Astrocyte (in vitro differentiated cells and primary cell): ENCODE results near the gene PIGZ. TPM values are rescaled to one million over a fixed set of nuclear protein-coding genes. Genes with fewer than 3 reads are reported as not detected.
A peak's percentile ranks its signal among the peaks of the same experiment; 100 is the strongest.

ENCODE experiments used
- DNase-seq: peaks from one replicate; pipeline ENCODE4 v3.0.0-alpha.2; 2010; ENCODE audit warnings: low read depth
- FAIRE-seq: peaks from 2 replicates; lab custom pipeline; 2011; peaks lifted over from hg19 to GRCh38; lab: Jason Lieb, UNC
- H2AFZ ChIP-seq: 2 replicates; pipeline ENCODE4 v1.6.0; 2012; ENCODE audit warnings: low read depth, low read length, inconsistent platforms
- H3K27ac ChIP-seq: 2 replicates; pipeline ENCODE4 v1.5.1; 2011; ENCODE audit warnings: low read depth, low read length, inconsistent platforms
- H3K27me3 ChIP-seq: 2 replicates; pipeline ENCODE4 v1.6.0; 2011; ENCODE audit warnings: low read length, inconsistent platforms; ENCODE audit not compliant: insufficient read depth
- H3K36me3 ChIP-seq: 2 replicates; pipeline ENCODE4 v1.5.1; 2011; ENCODE audit warnings: low read length, inconsistent platforms; ENCODE audit not compliant: insufficient read depth
- H3K4me1 ChIP-seq: 2 replicates; pipeline ENCODE4 v1.5.1; 2011; ENCODE audit warnings: low read length, inconsistent platforms; ENCODE audit not compliant: insufficient read depth
- H3K4me2 ChIP-seq: 2 replicates; pipeline ENCODE4 v1.6.0; 2012; ENCODE audit warnings: low read length, inconsistent platforms
- H3K4me3 ChIP-seq: 2 replicates; pipeline ENCODE4 v1.5.1; 2011; ENCODE audit warnings: low read depth, mild to moderate bottlenecking, low read length, inconsistent platforms; ENCODE audit not compliant: insufficient read depth
- H3K79me2 ChIP-seq: 2 replicates; pipeline ENCODE4 v1.6.0; 2012; ENCODE audit warnings: mild to moderate bottlenecking, low read length, inconsistent platforms; ENCODE audit not compliant: insufficient read depth
- H3K9ac ChIP-seq: 2 replicates; pipeline ENCODE4 v1.6.0; 2012; ENCODE audit warnings: mild to moderate bottlenecking, low read length, inconsistent platforms
- H3K9me3 ChIP-seq: 2 replicates; pipeline ENCODE4 v1.5.1; 2012; ENCODE audit warnings: low read depth, mild to moderate bottlenecking, low read length, inconsistent platforms; ENCODE audit not compliant: insufficient read depth
- H4K20me1 ChIP-seq: 2 replicates; pipeline ENCODE4 v1.6.0; 2012; ENCODE audit warnings: low read length, inconsistent platforms; ENCODE audit not compliant: insufficient read depth
- H3K27ac Mint-ChIP-seq: one replicate; pipeline ENCODE4 v1.8.0; 2021; ENCODE audit warnings: mild to moderate bottlenecking, mixed read lengths; ENCODE audit not compliant: unreplicated experiment
- H3K27me3 Mint-ChIP-seq: one replicate; pipeline ENCODE4 v1.8.0; 2021; ENCODE audit warnings: low read depth, mixed read lengths; ENCODE audit not compliant: unreplicated experiment
- H3K36me3 Mint-ChIP-seq: one replicate; pipeline ENCODE4 v1.8.0; 2021; ENCODE audit warnings: low read depth, mixed read lengths; ENCODE audit not compliant: unreplicated experiment
- H3K4me1 Mint-ChIP-seq: one replicate; pipeline ENCODE4 v1.8.0; 2021; ENCODE audit warnings: low read depth, mixed read lengths; ENCODE audit not compliant: unreplicated experiment
- H3K4me3 Mint-ChIP-seq: one replicate; pipeline ENCODE4 v1.8.0; 2021; ENCODE audit warnings: mild to moderate bottlenecking, moderate library complexity, mixed read lengths; ENCODE audit not compliant: unreplicated experiment
- H3K9me3 Mint-ChIP-seq: one replicate; pipeline ENCODE4 v1.8.0; 2021; ENCODE audit warnings: mild to moderate bottlenecking, mixed read lengths; ENCODE audit not compliant: unreplicated experiment
- EZH2 ChIP-seq: IDR thresholded peaks from 2 replicates; pipeline ENCODE4 v1.6.1; 2012; ENCODE audit warnings: mild to moderate bottlenecking, low read length, inconsistent platforms; ENCODE audit not compliant: insufficient read depth
- total RNA-seq: library from RNA; stranded (reverse); gene quantifications from 2 replicates; pipeline ENCODE4 v1.2.1, GENCODE V29; 2021
- TF ChIP-seq, protein P1 (sequence below): IDR thresholded peaks from 2 replicates; pipeline ENCODE4 v1.5.1; 2011; ENCODE audit warnings: low read depth, mild to moderate bottlenecking, inconsistent platforms, low read length, moderate library complexity; ENCODE audit not compliant: insufficient read depth

PIGZ gene
- total RNA-seq, 1 donor from 2014 or later = 0.54 TPM

GRCh38 chr3:197003461-197004385, 35.1 kb upstream of the PIGZ start:
- Mint-ChIP-seq H3K27ac (no peak overlapping the region), H3K4me3 (peak overlapping the region; percentile 82), H3K4me1 (peaks cover 2% of the 10 kb centered on the region), H3K27me3 (peaks cover 35% of the 10 kb centered on the region), H3K9me3 (peaks cover 6% of the 10 kb centered on the region), H3K36me3 (peaks cover 4% of the 10 kb centered on the region)
- Histone ChIP-seq H3K9ac (peak overlapping the region; percentile 68), H3K4me1 (peaks cover 5% of the 10 kb centered on the region), H3K4me2 (peak overlapping the region; percentile 85), H3K4me3 (peak overlapping the region; percentile 49), H3K27me3 (no peaks in the 10 kb centered on the region), H2AFZ (peak overlapping the region; percentile 56), H3K79me2 (no peaks in the 10 kb centered on the region), H3K36me3 (no peaks in the 10 kb centered on the region), H3K9me3 (no peaks in the 10 kb centered on the region), H4K20me1 (no peaks in the 10 kb centered on the region), H3K27ac (no peak overlapping the region)
- no peak for DNase-seq
- TF ChIP-seq, protein P1, sequence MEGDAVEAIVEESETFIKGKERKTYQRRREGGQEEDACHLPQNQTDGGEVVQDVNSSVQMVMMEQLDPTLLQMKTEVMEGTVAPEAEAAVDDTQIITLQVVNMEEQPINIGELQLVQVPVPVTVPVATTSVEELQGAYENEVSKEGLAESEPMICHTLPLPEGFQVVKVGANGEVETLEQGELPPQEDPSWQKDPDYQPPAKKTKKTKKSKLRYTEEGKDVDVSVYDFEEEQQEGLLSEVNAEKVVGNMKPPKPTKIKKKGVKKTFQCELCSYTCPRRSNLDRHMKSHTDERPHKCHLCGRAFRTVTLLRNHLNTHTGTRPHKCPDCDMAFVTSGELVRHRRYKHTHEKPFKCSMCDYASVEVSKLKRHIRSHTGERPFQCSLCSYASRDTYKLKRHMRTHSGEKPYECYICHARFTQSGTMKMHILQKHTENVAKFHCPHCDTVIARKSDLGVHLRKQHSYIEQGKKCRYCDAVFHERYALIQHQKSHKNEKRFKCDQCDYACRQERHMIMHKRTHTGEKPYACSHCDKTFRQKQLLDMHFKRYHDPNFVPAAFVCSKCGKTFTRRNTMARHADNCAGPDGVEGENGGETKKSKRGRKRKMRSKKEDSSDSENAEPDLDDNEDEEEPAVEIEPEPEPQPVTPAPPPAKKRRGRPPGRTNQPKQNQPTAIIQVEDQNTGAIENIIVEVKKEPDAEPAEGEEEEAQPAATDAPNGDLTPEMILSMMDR = no peak
- no peak for TF ChIP-seq EZH2
- FAIRE-seq = no peak

DNA sequence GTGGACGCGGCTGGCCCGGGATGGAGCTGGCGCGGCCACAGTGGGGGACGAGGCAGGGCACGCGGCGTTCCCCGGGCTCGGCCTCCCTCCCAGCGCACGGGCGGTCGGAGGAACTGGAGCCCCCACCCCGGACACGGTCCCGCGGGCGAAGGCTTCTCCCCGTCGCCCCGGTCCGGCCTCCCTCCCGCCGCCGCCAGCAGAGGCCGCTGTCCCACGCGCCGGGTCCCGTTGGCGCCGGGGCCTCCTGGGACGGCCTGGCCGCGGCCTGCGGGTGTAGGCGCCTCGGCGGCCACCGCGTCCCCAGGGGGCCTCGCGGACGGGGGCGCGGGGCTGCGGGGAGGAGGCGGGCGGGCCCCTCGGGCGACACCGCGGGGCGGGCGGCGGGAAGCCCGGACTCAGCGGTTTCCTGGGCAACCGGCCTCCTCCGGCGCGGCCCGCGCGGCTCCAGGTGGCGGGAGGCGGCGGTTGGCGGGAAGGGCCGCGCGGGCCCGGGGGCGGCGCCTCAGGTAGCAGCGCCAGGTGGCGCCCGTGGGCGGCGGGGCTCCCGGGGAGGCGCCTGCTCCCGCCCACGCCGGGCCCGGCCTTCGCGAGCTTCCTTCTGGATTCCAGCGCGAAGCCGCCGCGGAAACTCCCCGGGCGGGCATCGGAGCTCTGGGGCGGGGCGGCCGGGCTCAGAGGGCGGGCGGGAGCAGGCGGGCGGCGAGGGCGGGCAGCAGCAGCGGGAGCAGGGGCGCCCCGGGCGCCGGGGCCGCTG, 34.2 kb upstream of the PIGZ start:
- FAIRE-seq = no peak

More for the DNA sequence above, 34.2 kb upstream of the PIGZ start:
- H3K27ac ChIP-seq = no peak overlapping the region
- H3K4me2 ChIP-seq = peak overlapping the region; percentile 85
- peak overlapping the region; percentile 49 for H3K4me3 ChIP-seq
- H3K27ac Mint-ChIP-seq = no peak overlapping the region
- no peak overlapping the region for H3K4me3 Mint-ChIP-seq
- peaks cover 5% of the 10 kb centered on the region for H3K4me1 ChIP-seq
- DNase-seq = peak; percentile 34
- peak overlapping the region; percentile 68 for H3K9ac ChIP-seq
- H3K36me3 Mint-ChIP-seq = peaks cover 4% of the 10 kb centered on the region
- H3K27me3 Mint-ChIP-seq = peaks cover 33% of the 10 kb centered on the region
- H3K27me3 ChIP-seq = no peaks in the 10 kb centered on the region
- H3K4me1 Mint-ChIP-seq = peaks cover 2% of the 10 kb centered on the region
- no peaks in the 10 kb centered on the region for H3K79me2 ChIP-seq
- H3K9me3 Mint-ChIP-seq = peaks cover 6% of the 10 kb centered on the region
- peak overlapping the region; percentile 69 for H2AFZ ChIP-seq
- TF ChIP-seq, protein P1 = no peak
- no peak for TF ChIP-seq EZH2
- no peaks in the 10 kb centered on the region for H4K20me1 ChIP-seq
- no peaks in the 10 kb centered on the region for H3K9me3 ChIP-seq
- H3K36me3 ChIP-seq = no peaks in the 10 kb centered on the region
